Trophoblast cell (in vitro differentiated cells and primary cell): ENCODE results near the gene PIK3R5.

Experiments
- DNase-seq, 2 donors: peaks; one replicate each; pipeline ENCODE4 v3.0.0-alpha.2; 2016
- H2AFZ ChIP-seq: 2 replicates; pipeline ENCODE4 v1.6.1; 2013; ENCODE audit warnings: low read length, moderate library complexity, mild to moderate bottlenecking; ENCODE audit not compliant: insufficient read depth, poor library complexity
- H2AK5ac ChIP-seq: 2 replicates; pipeline ENCODE4 v1.6.1; 2013; ENCODE audit warnings: mild to moderate bottlenecking, low read length
- H2BK120ac ChIP-seq: 2 replicates; pipeline ENCODE4 v1.6.1; 2013; ENCODE audit warnings: low read length, mild to moderate bottlenecking, moderate library complexity; ENCODE audit not compliant: insufficient read depth, poor library complexity
- H2BK12ac ChIP-seq: 2 replicates; pipeline ENCODE4 v1.6.1; 2013; ENCODE audit warnings: mild to moderate bottlenecking, low read length, moderate library complexity
- H2BK5ac ChIP-seq: 2 replicates; pipeline ENCODE4 v1.6.1; 2013; ENCODE audit warnings: low read length, low read depth, moderate library complexity, mild to moderate bottlenecking; ENCODE audit not compliant: poor library complexity
- H3K14ac ChIP-seq: 2 replicates; pipeline ENCODE4 v1.6.1; 2013; ENCODE audit warnings: mild to moderate bottlenecking, low read length
- H3K18ac ChIP-seq: 2 replicates; pipeline ENCODE4 v1.6.1; 2013; ENCODE audit warnings: mild to moderate bottlenecking, low read length
- H3K23ac ChIP-seq: 2 replicates; pipeline ENCODE4 v1.6.1; 2013; ENCODE audit warnings: low read length
- H3K27ac ChIP-seq: 2 replicates; pipeline ENCODE4 v1.5.1; 2013; ENCODE audit warnings: low read depth, mild to moderate bottlenecking, inconsistent platforms, low read length, moderate library complexity
- H3K27me3 ChIP-seq: 2 replicates; pipeline ENCODE4 v1.6.1; 2013; ENCODE audit warnings: inconsistent platforms, mild to moderate bottlenecking, low read length, moderate library complexity; ENCODE audit not compliant: insufficient read depth
- H3K36me3 ChIP-seq, 2 experiments: 1 replicate in 1 of 2; 2 replicates in 1 of 2; pipeline ENCODE4 v1.6.1; 2013; ENCODE audit warnings: low read length in 2 of 2, mild to moderate bottlenecking in 2 of 2, moderate library complexity in 1 of 2; ENCODE audit not compliant: insufficient read depth in 2 of 2, control insufficient read depth in 1 of 2
- H3K4ac ChIP-seq: 2 replicates; pipeline ENCODE4 v1.6.1; 2013; ENCODE audit warnings: low read depth, mild to moderate bottlenecking, low read length, moderate library complexity
- H3K4me1 ChIP-seq, 2 experiments: 1 replicate in 1 of 2; 2 replicates in 1 of 2; pipeline ENCODE4 v1.6.1; 2013; ENCODE audit warnings: low read length in 2 of 2, mild to moderate bottlenecking in 2 of 2, moderate library complexity in 1 of 2; ENCODE audit not compliant: insufficient read depth in 2 of 2, control insufficient read depth in 1 of 2
- H3K4me2 ChIP-seq: 2 replicates; pipeline ENCODE4 v1.6.1; 2013; ENCODE audit warnings: inconsistent platforms, mild to moderate bottlenecking, low read length, moderate library complexity
- H3K4me3 ChIP-seq: 2 replicates; pipeline ENCODE4 v1.5.1; 2013; ENCODE audit warnings: mild to moderate bottlenecking, low read depth, low read length, inconsistent platforms
- H3K79me1 ChIP-seq: one replicate; pipeline ENCODE4 v1.6.1; 2013; ENCODE audit warnings: low read length
- H3K79me2 ChIP-seq: 2 replicates; pipeline ENCODE4 v1.6.1; 2013; ENCODE audit warnings: low read length, mild to moderate bottlenecking; ENCODE audit not compliant: control insufficient read depth, insufficient read depth, poor library complexity
- H3K9ac ChIP-seq: 2 replicates; pipeline ENCODE4 v1.6.1; 2013; ENCODE audit warnings: mild to moderate bottlenecking, low read length
- H3K9me3 ChIP-seq: 2 replicates; pipeline ENCODE4 v1.6.1; 2013; ENCODE audit warnings: low read depth, mild to moderate bottlenecking, control low read depth, inconsistent platforms, low read length; ENCODE audit not compliant: insufficient read depth
- H4K12ac ChIP-seq: 2 replicates; pipeline ENCODE4 v1.6.1; 2013; ENCODE audit warnings: low read depth, mild to moderate bottlenecking, low read length, moderate library complexity
- H4K8ac ChIP-seq: 2 replicates; pipeline ENCODE4 v1.6.1; 2013; ENCODE audit warnings: low read depth, mild to moderate bottlenecking, low read length, moderate library complexity
- H4K91ac ChIP-seq: one replicate; pipeline ENCODE4 v1.6.1; 2013; ENCODE audit warnings: low read depth, mild to moderate bottlenecking, low read length, moderate library complexity
- WGBS: extraction: QIAGEN DNeasy Blood & Tissue Kit; methylation state at CpG from one replicate; pipeline ENCODE4 v1.1.7; 2013; ENCODE audit warnings: missing lambda C conversion rate; ENCODE audit not compliant: insufficient read length, insufficient coverage; ENCODE audit errors: extremely low coverage; 5-methylcytosine and 5-hydroxymethylcytosine counted together

Gene PIK3R5

GRCh38 chr17:8829036-8829941 lies 136.2 kb downstream of the PIK3R5 start:
- H2BK120ac ChIP-seq, result no peak overlapping the region
- no peak overlapping the region for H3K18ac ChIP-seq
- no peaks in the 10 kb centered on the region for H3K79me2 ChIP-seq
- no peak overlapping the region for H2AK5ac ChIP-seq
- H3K27me3 ChIP-seq, result no peaks in the 10 kb centered on the region
- no peak overlapping the region for H3K4me2 ChIP-seq
- H3K9me3 ChIP-seq, result peaks cover 7% of the 10 kb centered on the region
- H4K91ac ChIP-seq, result no peak overlapping the region
- no CpG with 5 or more reads among the region's 16 CpGs for WGBS
- H2AFZ ChIP-seq, result no peak overlapping the region
- no peak overlapping the region for H2BK12ac ChIP-seq
- no peak for DNase-seq
- H3K9ac ChIP-seq, result no peak overlapping the region
- no peak overlapping the region for H4K8ac ChIP-seq
- peaks cover 0 to 2% of the 10 kb centered on the region in 2 experiments for H3K4me1 ChIP-seq
- no peaks in the 10 kb centered on the region for H3K36me3 ChIP-seq
- H3K4me3 ChIP-seq, result peak overlapping the region; percentile 38
- no peaks in the 10 kb centered on the region for H3K79me1 ChIP-seq
- no peak overlapping the region for H3K23ac ChIP-seq
- H3K27ac ChIP-seq, result no peak overlapping the region
- no peak overlapping the region for H2BK5ac ChIP-seq
- H3K14ac ChIP-seq, result no peak overlapping the region
- H3K4ac ChIP-seq, result no peak overlapping the region
- no peak overlapping the region for H4K12ac ChIP-seq
